GM21737 (cell line): ENCODE results near the gene SCAI.
"Not testable (repeated sequence)": the region's sequence is repeated elsewhere in the genome, so short reads cannot be mapped to it uniquely, and the experiment has no call there.

Experiments
- ATAC-seq: cut with Tn5 transposase; IDR thresholded peaks from one replicate; pipeline ENCODE4 v1.9.1; 2021; ENCODE audit warnings: mild to moderate bottlenecking, moderate library complexity; ENCODE audit not compliant: unreplicated experiment

SCAI gene

DNA sequence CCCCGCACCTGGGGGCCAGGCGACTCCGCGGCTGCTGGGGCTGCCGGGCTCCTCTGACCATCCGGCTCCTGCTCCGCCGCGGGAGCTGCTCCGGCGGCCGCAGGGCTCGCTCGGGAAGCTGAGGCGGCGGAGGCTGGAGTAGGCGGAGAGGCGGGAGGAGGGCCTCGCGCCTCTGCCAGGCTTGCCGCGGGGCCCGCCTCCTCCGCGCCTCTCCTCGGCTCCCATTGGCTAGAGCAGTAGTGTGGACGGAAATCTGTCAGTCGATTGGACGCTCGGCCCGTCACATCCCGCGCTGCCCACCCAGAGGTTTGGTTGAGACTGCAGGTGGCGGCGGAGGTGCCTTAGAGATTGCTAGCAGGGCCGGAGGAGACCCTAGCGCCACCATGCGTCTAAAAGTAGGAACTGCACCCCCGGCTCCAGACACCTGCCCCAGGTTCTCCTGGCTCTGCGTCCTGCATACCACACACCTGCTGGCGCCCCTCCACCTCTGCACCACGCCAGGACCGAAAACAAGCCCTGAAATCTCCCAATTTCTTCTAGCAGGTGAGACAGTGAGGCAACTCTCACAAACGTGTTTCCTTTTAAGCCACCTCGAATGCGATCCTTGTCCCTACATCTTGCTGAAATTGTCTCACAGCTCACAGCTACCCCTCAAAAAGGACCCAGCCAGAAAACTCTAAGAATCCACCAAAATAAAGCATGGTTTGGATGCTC, at the start of gene SCAI:
Gene SCAI (minus strand): TSS at position 152 of the 714 bp plus-strand sequence. CDS start 91 bp downstream, at position 61.
- peak; percentile 98 for ATAC-seq

DNA sequence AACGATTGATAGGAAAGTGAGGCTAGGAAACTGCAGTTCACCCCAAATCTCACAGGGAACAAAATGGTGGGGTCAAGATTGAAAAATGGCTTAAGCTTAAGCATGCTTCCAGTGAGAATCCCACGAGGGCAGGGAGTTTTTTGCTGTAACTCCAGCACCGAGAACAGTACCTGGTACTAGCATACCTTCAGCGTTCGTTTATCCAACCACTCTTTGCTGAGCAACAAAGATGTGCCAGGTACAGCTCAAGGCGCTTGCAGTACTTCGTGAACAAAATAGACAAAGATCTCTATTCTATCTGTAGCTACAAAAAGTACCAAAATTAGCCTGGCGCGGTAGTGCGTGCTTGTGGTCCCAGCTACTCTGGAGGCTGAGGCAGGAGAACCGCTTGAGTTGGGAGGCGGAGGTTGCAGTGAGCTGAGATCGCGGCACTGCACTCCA, 47.1 kb upstream of the SCAI start:
- no peak for ATAC-seq

DNA sequence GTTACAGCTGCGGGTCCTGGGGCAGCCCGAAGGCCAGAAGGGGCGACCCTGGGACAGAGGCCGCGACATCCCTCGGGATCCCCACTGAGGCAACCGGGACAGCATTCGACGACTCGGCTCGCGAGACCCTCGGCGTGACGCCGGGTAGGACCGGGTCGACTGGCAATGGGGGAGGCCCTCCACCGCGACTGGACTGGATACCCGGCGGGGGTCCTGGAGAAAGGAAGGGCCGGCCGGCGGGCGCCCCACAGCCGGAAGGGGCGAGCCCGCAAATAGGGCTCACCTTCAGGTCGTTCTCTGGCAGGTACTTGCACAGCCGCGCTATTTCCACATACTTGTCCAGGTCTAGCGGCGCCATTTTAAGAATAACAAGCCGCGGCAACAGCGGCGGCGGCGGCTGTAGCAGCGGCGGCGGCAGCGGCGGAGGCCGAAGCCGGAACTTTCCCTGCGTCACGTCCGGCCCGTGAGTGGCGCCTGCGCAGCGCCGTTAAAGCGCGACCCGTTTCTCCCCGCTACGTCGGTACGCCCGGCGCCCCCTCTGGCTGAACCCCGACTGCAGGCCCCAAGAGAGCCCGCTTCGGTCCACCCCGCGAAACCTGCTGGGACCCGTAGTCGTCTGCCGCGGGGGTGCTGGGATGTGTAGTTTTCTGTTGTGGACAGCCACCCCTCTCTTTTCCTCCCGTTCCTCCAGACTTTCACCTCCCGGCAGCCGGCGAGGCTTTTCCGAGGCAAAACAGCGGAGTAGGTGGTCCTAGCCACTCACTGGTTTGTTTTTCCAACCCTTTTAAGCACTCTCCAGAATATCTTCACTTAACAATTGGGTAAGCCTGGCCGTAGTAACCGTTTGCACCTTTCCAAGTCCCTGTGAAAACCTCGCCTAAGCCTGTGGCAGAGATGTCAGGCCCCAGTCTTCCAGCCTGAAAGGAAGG, 46.3 kb upstream of the SCAI start, which contains the start of gene PPP6C:
Gene PPP6C (minus strand): TSS at position 443 of the 929 bp plus-strand sequence. CDS start 85 bp downstream, at position 358.
- peak; percentile 97 for ATAC-seq

DNA sequence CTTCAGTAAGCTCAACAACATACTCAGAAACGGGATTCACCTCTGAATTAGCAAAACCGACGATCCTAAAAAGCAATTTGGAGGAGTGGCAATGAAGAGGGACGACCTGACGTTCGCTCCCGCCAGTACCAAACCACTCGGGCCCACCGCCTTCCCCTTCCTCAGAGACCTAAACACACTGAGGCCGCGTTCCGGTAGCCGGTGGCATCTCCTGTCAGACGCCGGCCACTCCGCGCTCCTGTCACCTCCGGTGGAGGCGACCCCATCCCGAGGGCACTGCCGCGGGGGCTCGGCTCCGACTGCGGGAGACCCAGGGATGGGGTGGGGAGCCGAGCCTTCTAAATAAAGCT, 45.7 kb upstream of the SCAI start:
- peak; percentile 18 for ATAC-seq

DNA sequence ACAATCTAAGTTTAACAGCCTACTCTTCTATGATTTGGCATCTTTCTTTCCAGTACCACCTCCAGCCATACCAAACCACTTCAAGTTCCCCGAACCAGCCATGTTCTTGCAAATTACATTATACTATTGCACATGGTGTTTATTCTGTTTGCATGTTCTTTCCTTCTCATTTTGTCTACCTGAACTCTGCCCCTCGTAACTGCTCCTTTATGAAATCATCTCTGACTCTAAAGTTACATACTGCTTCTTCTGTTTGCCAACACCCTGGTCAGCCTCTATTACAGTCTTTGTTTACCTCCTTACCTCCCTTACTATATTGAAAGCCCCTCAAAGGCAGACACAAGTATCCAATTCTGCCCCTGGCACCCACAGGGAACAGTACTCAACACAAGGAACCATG, 40.2 kb upstream of the SCAI start:
- ATAC-seq: no peak

DNA sequence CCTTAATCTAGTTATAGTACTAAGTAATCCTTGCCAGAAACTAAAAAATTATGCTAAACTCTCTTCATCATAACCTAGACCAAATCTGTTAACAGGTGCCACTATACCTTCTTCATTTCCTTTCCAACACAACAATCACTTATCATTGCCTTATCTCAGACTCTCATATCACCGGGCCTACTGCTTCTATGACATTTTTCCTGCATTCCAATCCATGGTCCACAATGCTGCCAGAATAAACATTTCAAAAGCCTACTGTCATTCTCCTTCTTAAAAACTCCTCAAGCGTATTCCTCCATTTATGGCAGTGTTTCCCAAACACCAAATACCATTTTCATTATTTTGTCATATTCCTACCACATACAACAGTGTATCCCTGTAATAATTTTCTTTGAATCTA, 39.7 kb upstream of the SCAI start:
- no peak for ATAC-seq

DNA sequence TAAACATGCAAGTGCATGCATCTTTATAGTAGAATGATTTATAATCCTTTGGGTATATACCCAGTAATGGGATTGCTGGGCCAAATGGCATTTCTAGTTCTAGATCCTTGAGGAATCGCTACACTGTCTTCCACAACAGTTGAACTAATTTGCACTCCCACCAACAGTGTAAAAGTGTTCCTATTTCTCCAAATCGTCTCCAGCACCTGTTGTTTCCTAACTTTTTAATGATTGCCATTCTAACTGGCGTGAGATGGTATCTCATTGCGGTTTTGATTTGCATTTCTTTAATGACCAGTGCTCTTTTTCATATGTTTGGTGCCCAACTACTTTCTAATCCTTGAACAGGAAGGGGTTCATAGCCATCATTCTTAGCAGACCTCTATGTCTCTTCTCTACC, 38.4 kb upstream of the SCAI start:
- ATAC-seq: not testable (repeated sequence)

DNA sequence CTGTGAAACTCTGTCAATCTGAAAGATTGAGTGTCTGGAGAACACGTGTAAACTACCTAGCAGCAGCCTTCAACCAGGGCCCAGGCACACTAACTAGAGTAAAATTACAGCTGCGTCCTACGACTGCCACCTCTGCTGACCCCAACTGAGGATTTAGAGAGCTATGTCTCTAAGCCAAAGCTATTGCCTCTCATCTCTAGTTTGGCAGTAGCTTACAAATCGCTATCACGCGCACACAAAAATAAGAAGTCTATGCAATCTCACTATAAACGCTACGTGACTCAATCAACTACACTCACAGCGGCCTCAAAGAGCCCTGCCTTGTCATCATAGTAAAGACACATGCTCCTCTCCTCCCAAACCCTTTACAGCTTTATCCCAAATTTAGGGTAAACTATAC, 37.5 kb upstream of the SCAI start:
- ATAC-seq: no peak

DNA sequence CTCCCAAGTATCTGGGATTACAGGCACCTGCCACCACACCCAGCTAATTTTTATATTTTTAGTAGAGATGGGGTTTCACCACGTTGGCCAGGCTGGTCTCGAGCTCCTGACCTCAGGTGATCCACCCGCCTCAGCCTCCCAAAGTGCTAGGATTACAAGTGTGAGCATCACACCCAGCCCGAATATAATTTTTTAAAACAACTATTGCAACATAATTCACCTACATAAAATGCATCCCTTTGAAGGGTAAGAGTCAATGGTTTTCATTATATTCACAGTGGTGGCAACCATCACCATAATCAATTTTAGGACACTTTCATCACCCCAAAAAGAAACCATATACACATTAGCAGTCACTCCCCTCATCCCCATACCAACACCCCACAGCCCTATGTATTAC, 36.4 kb upstream of the SCAI start:
- ATAC-seq: not testable (repeated sequence)

DNA sequence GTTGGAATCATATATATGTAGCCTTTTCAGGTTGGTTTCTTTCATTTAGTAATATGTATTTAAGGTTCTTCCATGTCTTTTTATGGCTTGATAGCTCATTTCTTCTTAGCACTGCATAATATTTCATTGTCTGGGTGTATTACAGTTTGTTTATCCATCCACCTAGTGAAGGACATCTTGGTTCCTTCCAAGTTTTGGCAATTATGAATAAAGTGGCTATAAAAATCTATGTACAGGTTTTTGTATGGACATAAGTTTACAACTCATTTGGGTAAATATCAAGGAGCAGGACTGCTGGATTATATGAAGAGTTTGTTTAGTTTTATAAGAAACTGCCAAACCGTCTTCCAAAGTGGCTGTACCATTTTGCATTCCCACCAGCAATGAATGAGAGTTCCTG, 34.6 kb upstream of the SCAI start:
- ATAC-seq: no peak

DNA sequence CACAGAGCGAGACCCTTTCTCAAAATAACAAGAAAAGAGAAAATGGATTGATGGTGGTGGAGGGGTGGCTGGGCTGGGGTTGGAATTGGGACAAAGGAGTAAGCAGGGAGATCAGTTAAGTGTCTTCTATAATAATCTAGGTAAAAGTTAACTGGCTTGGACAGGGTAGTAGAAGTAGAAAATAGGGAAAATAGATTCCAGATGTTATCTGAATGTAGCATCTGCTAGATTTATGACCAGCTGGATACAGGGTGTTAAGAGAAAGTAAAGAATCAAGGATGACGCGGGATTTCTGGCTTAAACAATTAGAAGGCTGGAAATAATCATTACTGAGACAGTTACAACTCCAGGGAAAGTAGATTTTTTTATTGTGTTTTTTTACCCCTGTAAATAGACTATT, 33.3 kb upstream of the SCAI start:
- ATAC-seq: no peak

DNA sequence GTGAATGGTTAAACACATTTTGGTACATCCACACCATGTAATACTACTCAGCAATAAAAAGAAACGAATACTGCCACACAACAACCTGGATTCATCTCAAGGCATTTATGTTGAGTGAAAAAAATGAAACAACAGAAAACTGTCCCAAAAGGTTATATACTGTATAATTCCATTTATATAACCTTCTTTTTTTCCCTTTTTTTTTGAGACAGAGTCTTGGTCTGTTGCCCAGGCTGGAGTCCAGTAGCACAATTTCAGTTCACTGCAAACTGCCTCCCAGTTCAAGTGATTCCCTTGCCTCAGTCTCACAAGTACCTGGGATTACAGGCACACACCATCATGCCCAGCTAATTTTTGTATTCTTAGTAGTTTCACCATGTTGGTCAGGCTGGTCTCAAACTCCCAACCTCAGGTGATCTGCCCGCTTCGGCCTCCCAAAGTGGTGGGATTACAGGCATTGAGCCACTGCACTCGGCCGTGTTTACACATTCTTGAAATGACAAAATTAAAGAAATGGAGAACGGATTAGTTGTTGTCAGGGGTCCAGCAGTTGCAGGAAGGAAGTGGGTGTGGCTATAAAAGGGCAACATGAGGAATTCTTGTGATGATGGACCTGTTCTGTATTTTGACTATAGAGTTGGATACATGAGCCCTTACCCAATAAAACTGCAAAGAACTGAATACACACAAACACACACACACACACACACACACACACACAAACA, 28.9 kb upstream of the SCAI start:
- ATAC-seq: no peak

DNA sequence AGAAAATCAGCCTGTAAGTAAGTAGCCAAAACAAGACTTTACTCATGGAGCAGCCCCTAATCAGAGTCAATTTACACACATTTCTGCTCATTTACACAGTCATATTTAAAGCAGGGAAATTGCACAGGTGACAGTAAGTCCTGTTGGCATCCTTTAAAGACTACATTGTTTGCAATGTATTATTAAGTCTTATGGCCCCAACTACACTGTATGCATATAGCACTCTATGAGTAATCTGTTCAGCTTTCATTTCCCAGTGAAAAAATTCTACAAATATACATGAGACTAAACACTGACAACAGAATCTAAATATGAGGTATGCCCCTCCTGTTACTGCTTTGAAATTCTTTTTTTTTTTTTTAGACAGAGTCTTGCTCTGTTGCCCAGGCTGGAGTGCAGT, 26.6 kb upstream of the SCAI start:
- ATAC-seq: no peak

DNA sequence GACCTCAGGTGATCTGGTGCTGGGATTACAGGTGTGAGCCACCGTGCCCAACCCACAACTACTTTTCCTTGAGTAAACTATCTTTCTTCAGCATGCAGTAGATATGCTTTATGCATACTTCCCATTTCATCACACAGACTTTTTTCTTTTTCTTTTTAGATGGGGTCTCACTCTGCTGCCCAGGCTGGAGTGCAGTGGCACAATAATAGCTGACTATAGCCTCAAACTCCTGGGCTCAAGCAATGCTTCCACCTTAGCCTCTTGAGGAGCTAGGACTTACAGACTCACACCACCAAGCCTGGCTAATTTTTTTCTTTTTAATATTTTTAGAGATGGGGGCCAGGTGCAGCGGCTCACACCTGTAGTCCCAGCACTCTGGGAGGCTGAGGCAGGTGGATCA, 23.4 kb upstream of the SCAI start:
- ATAC-seq: no peak

DNA sequence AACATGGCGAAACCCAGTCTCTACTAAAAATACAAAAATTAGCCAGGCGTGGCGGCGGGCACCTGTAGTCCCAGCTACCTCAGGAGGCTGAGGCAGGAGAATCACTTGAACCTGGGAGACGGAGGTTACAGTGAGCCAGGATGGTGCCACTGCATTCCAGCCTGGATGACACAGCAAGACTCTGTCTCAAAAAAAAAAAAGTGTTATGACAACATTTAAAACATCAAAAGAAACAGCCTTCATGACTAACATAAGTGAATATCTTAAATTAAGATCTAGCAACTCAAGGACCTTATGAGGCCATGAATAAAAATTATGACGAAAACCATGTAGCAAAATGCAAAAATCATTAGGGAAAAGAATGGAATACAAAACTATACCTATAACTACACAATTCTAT, 19.6 kb upstream of the SCAI start:
- ATAC-seq: not testable (repeated sequence)

DNA sequence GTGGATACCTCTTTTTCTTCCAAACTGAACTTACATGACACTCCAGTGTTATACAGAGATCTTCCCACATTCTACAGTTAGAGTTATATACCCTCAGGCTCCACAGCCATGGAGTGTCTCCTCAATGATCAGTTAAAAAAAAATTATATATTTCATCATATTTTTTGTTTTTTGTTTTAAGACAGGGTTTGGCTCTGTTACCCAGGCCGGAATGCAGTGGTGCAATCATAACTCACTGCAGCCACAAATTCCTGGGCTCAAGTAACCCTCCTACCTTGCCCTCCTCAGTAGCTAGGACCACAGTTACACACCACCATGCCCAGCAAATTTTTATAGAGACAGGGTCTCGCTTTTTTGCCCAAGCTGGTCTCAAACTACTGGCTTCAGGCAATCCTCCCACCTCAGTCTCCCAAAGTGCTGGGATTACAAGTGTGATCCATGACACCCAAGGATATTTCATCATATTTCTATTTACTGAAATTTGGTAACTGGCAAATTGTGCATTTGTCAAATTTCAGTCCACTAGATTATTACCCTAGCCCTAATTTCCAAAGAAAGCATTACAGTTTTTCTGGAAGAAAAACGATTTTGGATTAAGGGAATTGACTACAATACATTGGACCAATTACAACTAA, 18.1 kb upstream of the SCAI start:
- no peak for ATAC-seq

DNA sequence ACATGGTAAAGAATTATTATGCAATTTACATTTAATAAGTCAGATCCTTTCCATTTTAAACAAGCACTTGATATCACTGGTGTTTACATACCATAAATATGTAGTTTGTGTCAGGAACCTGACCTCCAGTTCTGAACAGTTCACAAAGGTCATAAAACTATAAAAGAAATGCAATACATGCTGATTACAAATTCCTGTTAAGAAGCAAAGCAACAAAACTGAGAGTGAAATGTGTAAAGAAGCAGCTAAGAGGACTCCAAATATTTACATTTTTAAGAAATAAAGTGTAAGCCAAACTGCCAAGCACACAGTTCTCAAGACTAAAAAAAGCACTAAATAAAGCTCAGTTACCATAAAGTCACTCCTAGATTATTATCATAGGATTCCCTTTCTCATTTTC, 17.4 kb upstream of the SCAI start:
- no peak for ATAC-seq

DNA sequence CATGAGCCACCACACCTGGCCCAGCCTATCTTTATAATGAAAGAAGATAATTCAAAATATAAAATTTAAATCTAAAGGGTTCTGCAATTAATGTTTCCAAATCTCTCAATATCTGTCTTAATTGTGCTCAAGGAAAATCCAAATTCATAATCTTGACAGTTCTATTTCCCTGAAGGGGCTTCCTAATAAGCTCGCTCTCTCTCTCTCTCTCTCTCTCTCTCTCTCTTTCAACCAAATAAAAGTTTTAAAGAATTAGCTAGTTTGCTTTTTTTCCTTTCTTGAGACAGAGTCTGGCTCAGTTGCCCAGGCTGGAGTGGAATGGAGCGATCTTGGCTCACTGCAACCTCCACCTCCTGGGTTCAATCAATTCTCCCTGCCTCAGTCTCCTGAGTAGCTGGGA, 13.2 kb upstream of the SCAI start:
- ATAC-seq: no peak

DNA sequence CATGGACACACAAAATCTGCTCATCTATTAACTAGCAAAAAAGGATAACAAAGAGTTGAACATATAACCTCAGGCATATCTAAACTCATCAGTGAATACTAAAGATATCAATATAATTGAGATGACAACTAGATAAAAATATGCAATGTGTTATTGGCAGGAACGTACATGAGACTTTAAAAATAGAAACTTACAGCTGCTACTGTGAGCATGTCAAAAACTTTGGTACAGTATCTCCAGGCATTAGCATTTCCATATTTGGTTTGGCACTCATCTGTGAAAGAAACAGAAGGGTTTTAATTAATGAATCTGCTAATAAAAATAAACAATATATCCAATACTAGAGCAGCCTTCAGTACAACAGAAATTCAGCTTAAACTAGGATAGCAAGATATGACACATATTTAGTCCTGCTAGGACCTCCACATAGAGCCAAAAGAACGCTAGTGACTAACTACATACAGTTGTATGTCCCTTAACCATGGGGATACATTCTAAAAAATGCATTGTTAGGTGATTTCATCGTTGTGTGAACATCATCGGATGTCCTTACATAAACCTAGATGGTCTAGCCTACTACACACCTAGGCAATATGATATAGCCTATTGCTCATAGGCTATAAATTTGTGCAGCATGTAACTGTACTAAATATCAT, 10.5 kb upstream of the SCAI start:
- ATAC-seq: no peak

DNA sequence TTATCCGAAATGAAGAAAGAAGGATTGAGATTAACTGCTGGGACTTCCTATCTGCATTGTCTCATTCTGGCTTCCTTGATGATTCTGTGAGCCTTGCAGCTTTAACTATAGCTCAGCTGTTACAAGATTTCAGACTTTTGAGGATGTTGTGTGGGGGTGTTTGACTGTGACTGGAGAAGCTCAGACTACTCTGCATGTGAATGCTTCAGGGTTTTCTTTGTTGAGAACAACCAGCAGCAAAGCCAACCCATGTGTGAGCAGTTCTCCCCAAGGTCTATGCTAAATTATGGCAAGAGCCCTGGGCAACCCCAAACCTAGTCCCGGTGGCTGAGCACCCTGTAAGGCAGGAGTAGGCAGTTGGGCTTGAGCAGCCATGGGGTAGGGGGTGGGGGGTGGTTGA, 8.4 kb upstream of the SCAI start:
- ATAC-seq: no peak
